Suprapubic skin (tissue), 3 donors: ENCODE results near the gene ADGRB3.

ENCODE experiments used
- CTCF ChIP-seq, 2 donors: fragments of 200-600 bp in 1 of 2; fragments of 450-650 bp in 1 of 2; sonication (generic) in 1 of 2; IDR thresholded peaks; one replicate each; pipeline ENCODE4 v1.5.1; 2016 to 2019; ENCODE audit warnings: antibody characterized with exemption in 2 of 2, mild to moderate bottlenecking in 1 of 2, moderate library complexity in 1 of 2
- EP300 ChIP-seq: sonication (generic); formaldehyde crosslinking; IDR thresholded peaks from one replicate; pipeline ENCODE4 v1.6.1; 2017; ENCODE audit warnings: antibody characterized with exemption

- no peak for TF ChIP-seq CTCF (IDR thresholded peaks at IDR 0.05)
- no peak for TF ChIP-seq EP300
Observed at GRCh38 chr6:68680264-68680663, 45.2 kb downstream of the ADGRB3 start.
